GM21825 (cell line): ENCODE data around the gene NFIX.

Source experiments
- ATAC-seq: cut with Tn5 transposase; IDR thresholded peaks from one replicate; pipeline ENCODE4 v1.9.1; 2021; ENCODE audit warnings: mild to moderate bottlenecking, moderate library complexity; ENCODE audit not compliant: unreplicated experiment

Gene NFIX

GRCh38 chr19:12987190-12987589, 8.1 kb upstream of the NFIX start:
- no peak for ATAC-seq

- no peak for ATAC-seq
Observed at GRCh38 chr19:12987781-12988180, 7.5 kb upstream of the NFIX start.

GRCh38 chr19:12990431-12990830, 4.8 kb upstream of the NFIX start:
- no peak for ATAC-seq

GRCh38 chr19:12990853-12991252, 4.4 kb upstream of the NFIX start:
- no peak for ATAC-seq

- ATAC-seq = no peak
Observed at GRCh38 chr19:12991296-12991695, 4.0 kb upstream of the NFIX start.

GRCh38 chr19:12992729-12993128, 2.5 kb upstream of the NFIX start:
- ATAC-seq = no peak

GRCh38 chr19:12993562-12993961, 1.7 kb upstream of the NFIX start:
- no peak for ATAC-seq

- no peak for ATAC-seq
Observed at GRCh38 chr19:12995596-12996405, 526 bp downstream of the NFIX start.

GRCh38 chr19:12996406-12997094, 1.3 kb downstream of the NFIX start:
- ATAC-seq = no peak

GRCh38 chr19:12997179-12997966, 2.1 kb downstream of the NFIX start:
- ATAC-seq = no peak

- ATAC-seq = no peak
Observed at GRCh38 chr19:12997967-12998940, 3.0 kb downstream of the NFIX start.

GRCh38 chr19:13001166-13001501, 5.9 kb downstream of the NFIX start:
- ATAC-seq = no peak

GRCh38 chr19:13001502-13002165, 6.4 kb downstream of the NFIX start:
- no peak for ATAC-seq

- ATAC-seq = no peak
Observed at GRCh38 chr19:13002166-13002898, 7.1 kb downstream of the NFIX start.

- ATAC-seq = no peak
Observed at GRCh38 chr19:13003081-13003480, 7.8 kb downstream of the NFIX start.

GRCh38 chr19:13004273-13004672, 9.0 kb downstream of the NFIX start:
- no peak for ATAC-seq

- ATAC-seq = no peak
Observed at GRCh38 chr19:13005253-13005652, 10.0 kb downstream of the NFIX start.

GRCh38 chr19:13005861-13006370, 10.6 kb downstream of the NFIX start:
- no peak for ATAC-seq
